K562 (cell line): ENCODE results near the gene LAMA2. TPM values are rescaled to one million over a fixed set of nuclear protein-coding genes. Genes with fewer than 3 reads are reported as not detected.

Source experiments
- CBFA2T3 ChIP-seq: fragments of 450-650 bp; IDR thresholded peaks from 2 replicates; pipeline ENCODE4 v1.6.1; 2017
- GATAD2B ChIP-seq: fragments of 450-650 bp; IDR thresholded peaks from 2 replicates; pipeline ENCODE4 v1.6.1; 2017; ENCODE audit warnings: mild to moderate bottlenecking, borderline replicate concordance
- MYC ChIP-seq, 2 experiments: fragments of 250-450 bp in 1 of 2; sonication (Bioruptor Pico) in 1 of 2; IDR thresholded peaks; 2 replicates each; pipeline versions ENCODE4 v1.5.1 to v1.6.1; 2012 to 2021; ENCODE audit warnings: low read depth in 2 of 2, borderline replicate concordance in 1 of 2, improper control_type of control experiment in 1 of 2, low read length in 1 of 2, mild to moderate bottlenecking in 1 of 2, moderate library complexity in 1 of 2
- NEUROD1 ChIP-seq: fragments of 150-350 bp; IDR thresholded peaks from 2 replicates; pipeline ENCODE4 v1.6.1; 2014; ENCODE audit warnings: borderline replicate concordance, low read length, low read depth; ENCODE audit not compliant: partially characterized antibody
- PHF20 ChIP-seq: fragments of 450-650 bp; IDR thresholded peaks from 2 replicates; pipeline ENCODE4 v1.6.1; 2018; ENCODE audit not compliant: partially characterized antibody
- SMARCC2 ChIP-seq: fragments of 450-650 bp; IDR thresholded peaks from 2 replicates; pipeline ENCODE4 v1.6.1; 2017; ENCODE audit warnings: antibody characterized with exemption, moderate library complexity, mild to moderate bottlenecking, low read depth
- ZNF133 ChIP-seq: fragments of 250-450 bp; sonication (Bioruptor Pico); IDR thresholded peaks from 2 replicates; pipeline ENCODE4 v1.4.0; 2020; ENCODE audit warnings: mild to moderate bottlenecking
- ZNF232 ChIP-seq: sonication (generic); formaldehyde crosslinking; IDR thresholded peaks from 2 replicates; pipeline ENCODE4 v1.8.0; 2022; ENCODE audit warnings: mild to moderate bottlenecking, missing genetic modification reagents
- polyA plus RNA-seq, 8 experiments: library from polyadenylated mRNA; depleted of rRNA in 4 of 8; stranded (reverse) in 5 of 8; unstranded in 3 of 8; fragments of >200 nt; fragmentation: Nextera tagmentation in 2 of 8; fragmentation: Illumina TruSeq in 1 of 8; extraction: Ambion mirVana in 2 of 8; extraction: Trizol in 1 of 8; gene quantifications; 2 replicates each; pipeline versions ENCODE4 v1.2.1 to v1.2.3, GENCODE V29; 2011 to 2014; ENCODE audit warnings: inconsistent platforms in 1 of 8, missing spikeins in 1 of 8
- total RNA-seq, 7 experiments: library from RNA; depleted of rRNA in 6 of 7; stranded (reverse); fragments of >200 nt in 6 of 7; fragmentation: Illumina TruSeq in 2 of 7; extraction: Trizol in 2 of 7; gene quantifications; 2 replicates each; pipeline versions ENCODE4 v1.2.1 to v1.2.3, GENCODE V29; 2011 to 2021; ENCODE audit warnings: low replicate concordance in 1 of 7
- TF ChIP-seq, protein P1 (sequence below): fragments of 250-450 bp; sonication (Bioruptor Pico); IDR thresholded peaks from 2 replicates; pipeline ENCODE4 v1.4.0; 2020; ENCODE audit warnings: mild to moderate bottlenecking, moderate library complexity
- TF ChIP-seq, protein P2 (sequence below): fragments of 250-450 bp; sonication (Bioruptor Pico); IDR thresholded peaks from 2 replicates; pipeline ENCODE4 v1.4.0; 2020
- TF ChIP-seq, protein P3 (sequence below): fragments of 450-650 bp; IDR thresholded peaks from 2 replicates; pipeline ENCODE4 v1.6.1; 2017; ENCODE audit warnings: antibody characterized with exemption, mild to moderate bottlenecking
- TF ChIP-seq, protein P4 (sequence below): fragments of 150-350 bp; conservative IDR thresholded peaks from 2 replicates; pipeline ENCODE4 v1.6.1; 2014; ENCODE audit warnings: low read length
- TF ChIP-seq, protein P5 (sequence below): sonication (generic); formaldehyde crosslinking; IDR thresholded peaks from 2 replicates; pipeline ENCODE4 v1.8.1; 2023; ENCODE audit warnings: mild to moderate bottlenecking, missing genetic modification reagents

Gene LAMA2
- total and polyA plus RNA-seq, 9 of the 15 experiments (the other 6 are each of a cell fraction or from before 2014, with no cell fraction given), result 0.04 to 1.5 (median 0.36) TPM

DNA sequence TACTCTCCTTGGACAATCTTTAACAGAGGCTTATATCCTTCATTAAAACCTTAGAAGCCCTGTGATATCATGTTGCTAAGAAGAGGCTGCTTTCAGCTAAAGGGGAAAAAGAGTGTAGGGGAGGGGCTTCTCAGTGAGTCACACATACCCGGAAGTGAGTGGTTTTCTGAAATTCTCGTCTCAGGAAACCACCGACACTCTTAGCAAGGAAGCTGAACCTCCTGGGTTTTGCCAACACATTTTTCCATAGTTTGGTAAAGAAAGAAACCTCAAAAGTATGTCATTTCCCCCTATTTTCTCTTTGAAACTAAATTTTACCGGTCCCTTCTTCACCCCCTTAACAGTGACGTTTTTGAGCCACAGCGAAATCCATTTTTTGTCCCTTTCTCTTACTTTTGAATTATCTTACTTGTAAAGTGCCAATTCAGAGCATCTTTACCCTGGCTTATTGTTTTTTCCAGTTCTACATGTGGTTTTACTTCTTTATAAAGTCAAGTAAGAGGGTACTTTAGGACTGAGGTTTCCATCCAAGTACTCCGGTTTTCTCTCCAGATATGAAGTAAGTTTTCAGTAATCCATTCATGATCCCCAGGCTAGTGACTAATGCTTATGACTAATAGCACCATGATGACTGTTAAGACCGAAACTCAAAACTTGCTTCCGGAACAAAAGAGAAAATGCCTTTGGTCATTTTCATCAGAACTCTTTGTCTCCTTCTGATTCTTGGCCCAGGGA, 607.8 kb downstream of the LAMA2 start (continued):
- TF ChIP-seq, protein P1, sequence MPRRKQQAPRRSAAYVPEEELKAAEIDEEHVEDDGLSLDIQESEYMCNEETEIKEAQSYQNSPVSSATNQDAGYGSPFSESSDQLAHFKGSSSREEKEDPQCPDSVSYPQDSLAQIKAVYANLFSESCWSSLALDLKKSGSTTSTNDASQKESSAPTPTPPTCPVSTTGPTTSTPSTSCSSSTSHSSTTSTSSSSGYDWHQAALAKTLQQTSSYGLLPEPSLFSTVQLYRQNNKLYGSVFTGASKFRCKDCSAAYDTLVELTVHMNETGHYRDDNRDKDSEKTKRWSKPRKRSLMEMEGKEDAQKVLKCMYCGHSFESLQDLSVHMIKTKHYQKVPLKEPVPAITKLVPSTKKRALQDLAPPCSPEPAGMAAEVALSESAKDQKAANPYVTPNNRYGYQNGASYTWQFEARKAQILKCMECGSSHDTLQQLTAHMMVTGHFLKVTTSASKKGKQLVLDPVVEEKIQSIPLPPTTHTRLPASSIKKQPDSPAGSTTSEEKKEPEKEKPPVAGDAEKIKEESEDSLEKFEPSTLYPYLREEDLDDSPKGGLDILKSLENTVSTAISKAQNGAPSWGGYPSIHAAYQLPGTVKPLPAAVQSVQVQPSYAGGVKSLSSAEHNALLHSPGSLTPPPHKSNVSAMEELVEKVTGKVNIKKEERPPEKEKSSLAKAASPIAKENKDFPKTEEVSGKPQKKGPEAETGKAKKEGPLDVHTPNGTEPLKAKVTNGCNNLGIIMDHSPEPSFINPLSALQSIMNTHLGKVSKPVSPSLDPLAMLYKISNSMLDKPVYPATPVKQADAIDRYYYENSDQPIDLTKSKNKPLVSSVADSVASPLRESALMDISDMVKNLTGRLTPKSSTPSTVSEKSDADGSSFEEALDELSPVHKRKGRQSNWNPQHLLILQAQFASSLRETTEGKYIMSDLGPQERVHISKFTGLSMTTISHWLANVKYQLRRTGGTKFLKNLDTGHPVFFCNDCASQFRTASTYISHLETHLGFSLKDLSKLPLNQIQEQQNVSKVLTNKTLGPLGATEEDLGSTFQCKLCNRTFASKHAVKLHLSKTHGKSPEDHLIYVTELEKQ, result no peak
- TF ChIP-seq MYC (IDR thresholded peaks at IDR 0.05; ENCODE audit: low read depth, low read length), result no peak
- TF ChIP-seq MYC (CRISPR knock-in tag; IDR thresholded peaks at IDR 0.05; ENCODE audit: borderline replicate concordance, low read depth), result no peak
- TF ChIP-seq NEUROD1, result no peak
- no peak for TF ChIP-seq ZNF232 (CRISPR knock-in tag)
- TF ChIP-seq, protein P2, sequence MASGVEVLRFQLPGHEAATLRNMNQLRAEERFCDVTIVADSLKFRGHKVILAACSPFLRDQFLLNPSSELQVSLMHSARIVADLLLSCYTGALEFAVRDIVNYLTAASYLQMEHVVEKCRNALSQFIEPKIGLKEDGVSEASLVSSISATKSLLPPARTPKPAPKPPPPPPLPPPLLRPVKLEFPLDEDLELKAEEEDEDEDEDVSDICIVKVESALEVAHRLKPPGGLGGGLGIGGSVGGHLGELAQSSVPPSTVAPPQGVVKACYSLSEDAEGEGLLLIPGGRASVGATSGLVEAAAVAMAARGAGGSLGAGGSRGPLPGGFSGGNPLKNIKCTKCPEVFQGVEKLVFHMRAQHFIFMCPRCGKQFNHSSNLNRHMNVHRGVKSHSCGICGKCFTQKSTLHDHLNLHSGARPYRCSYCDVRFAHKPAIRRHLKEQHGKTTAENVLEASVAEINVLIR, result no peak
- TF ChIP-seq CBFA2T3, result no peak
- TF ChIP-seq, protein P3, sequence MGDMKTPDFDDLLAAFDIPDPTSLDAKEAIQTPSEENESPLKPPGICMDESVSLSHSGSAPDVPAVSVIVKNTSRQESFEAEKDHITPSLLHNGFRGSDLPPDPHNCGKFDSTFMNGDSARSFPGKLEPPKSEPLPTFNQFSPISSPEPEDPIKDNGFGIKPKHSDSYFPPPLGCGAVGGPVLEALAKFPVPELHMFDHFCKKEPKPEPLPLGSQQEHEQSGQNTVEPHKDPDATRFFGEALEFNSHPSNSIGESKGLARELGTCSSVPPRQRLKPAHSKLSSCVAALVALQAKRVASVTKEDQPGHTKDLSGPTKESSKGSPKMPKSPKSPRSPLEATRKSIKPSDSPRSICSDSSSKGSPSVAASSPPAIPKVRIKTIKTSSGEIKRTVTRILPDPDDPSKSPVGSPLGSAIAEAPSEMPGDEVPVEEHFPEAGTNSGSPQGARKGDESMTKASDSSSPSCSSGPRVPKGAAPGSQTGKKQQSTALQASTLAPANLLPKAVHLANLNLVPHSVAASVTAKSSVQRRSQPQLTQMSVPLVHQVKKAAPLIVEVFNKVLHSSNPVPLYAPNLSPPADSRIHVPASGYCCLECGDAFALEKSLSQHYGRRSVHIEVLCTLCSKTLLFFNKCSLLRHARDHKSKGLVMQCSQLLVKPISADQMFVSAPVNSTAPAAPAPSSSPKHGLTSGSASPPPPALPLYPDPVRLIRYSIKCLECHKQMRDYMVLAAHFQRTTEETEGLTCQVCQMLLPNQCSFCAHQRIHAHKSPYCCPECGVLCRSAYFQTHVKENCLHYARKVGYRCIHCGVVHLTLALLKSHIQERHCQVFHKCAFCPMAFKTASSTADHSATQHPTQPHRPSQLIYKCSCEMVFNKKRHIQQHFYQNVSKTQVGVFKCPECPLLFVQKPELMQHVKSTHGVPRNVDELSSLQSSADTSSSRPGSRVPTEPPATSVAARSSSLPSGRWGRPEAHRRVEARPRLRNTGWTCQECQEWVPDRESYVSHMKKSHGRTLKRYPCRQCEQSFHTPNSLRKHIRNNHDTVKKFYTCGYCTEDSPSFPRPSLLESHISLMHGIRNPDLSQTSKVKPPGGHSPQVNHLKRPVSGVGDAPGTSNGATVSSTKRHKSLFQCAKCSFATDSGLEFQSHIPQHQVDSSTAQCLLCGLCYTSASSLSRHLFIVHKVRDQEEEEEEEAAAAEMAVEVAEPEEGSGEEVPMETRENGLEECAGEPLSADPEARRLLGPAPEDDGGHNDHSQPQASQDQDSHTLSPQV, result peak; percentile 29; the same call in 1 of the 2 replicates
- TF ChIP-seq, protein P4, sequence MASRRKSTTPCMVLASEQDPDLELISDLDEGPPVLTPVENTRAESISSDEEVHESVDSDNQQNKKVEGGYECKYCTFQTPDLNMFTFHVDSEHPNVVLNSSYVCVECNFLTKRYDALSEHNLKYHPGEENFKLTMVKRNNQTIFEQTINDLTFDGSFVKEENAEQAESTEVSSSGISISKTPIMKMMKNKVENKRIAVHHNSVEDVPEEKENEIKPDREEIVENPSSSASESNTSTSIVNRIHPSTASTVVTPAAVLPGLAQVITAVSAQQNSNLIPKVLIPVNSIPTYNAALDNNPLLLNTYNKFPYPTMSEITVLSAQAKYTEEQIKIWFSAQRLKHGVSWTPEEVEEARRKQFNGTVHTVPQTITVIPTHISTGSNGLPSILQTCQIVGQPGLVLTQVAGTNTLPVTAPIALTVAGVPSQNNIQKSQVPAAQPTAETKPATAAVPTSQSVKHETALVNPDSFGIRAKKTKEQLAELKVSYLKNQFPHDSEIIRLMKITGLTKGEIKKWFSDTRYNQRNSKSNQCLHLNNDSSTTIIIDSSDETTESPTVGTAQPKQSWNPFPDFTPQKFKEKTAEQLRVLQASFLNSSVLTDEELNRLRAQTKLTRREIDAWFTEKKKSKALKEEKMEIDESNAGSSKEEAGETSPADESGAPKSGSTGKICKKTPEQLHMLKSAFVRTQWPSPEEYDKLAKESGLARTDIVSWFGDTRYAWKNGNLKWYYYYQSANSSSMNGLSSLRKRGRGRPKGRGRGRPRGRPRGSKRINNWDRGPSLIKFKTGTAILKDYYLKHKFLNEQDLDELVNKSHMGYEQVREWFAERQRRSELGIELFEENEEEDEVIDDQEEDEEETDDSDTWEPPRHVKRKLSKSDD, result no peak
- TF ChIP-seq ZNF133 (CRISPR knock-in tag), result no peak
- TF ChIP-seq, protein P5, sequence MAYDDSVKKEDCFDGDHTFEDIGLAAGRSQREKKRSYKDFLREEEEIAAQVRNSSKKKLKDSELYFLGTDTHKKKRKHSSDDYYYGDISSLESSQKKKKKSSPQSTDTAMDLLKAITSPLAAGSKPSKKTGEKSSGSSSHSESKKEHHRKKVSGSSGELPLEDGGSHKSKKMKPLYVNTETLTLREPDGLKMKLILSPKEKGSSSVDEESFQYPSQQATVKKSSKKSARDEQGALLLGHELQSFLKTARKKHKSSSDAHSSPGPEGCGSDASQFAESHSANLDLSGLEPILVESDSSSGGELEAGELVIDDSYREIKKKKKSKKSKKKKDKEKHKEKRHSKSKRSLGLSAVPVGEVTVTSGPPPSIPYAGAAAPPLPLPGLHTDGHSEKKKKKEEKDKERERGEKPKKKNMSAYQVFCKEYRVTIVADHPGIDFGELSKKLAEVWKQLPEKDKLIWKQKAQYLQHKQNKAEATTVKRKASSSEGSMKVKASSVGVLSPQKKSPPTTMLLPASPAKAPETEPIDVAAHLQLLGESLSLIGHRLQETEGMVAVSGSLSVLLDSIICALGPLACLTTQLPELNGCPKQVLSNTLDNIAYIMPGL (CRISPR knock-in tag), result no peak
- TF ChIP-seq PHF20, result no peak
- no peak for TF ChIP-seq GATAD2B
- no peak for TF ChIP-seq SMARCC2
